SK-N-MC (cell line): Measurements from ENCODE around the gene TUBB4B.

Experiments
- EZH2 ChIP-seq: fragments of 200-600 bp; sonication (generic); IDR thresholded peaks from one replicate; pipeline ENCODE4 v1.6.1; 2017; ENCODE audit warnings: antibody characterized with exemption
- FOXP2 ChIP-seq: optimal IDR thresholded peaks from 2 replicates; pipeline ENCODE3; 2011; ENCODE audit warnings: mild to moderate bottlenecking, moderate library complexity; ENCODE audit not compliant: insufficient read depth; ENCODE audit errors: extremely low read length, control extremely low read depth
- POLR2AphosphoS5 ChIP-seq: IDR thresholded peaks from 2 replicates; pipeline ENCODE4 v1.6.1; 2012; ENCODE audit warnings: mild to moderate bottlenecking, low read depth, low read length, borderline replicate concordance

GRCh38 chr9:137262909-137263285 is 21.8 kb downstream of the TUBB4B start:
- TF ChIP-seq EZH2, result no peak
- no peak for TF ChIP-seq FOXP2
- no peak for TF ChIP-seq POLR2AphosphoS5
